ENCODE results near the gene GALNTL6. TPM values are rescaled to one million over a fixed set of nuclear protein-coding genes. Genes with fewer than 3 reads are reported as not detected.

Gene GALNTL6
- total RNA-seq, 1 experiment from 2014 or later, result not detected

DNA sequence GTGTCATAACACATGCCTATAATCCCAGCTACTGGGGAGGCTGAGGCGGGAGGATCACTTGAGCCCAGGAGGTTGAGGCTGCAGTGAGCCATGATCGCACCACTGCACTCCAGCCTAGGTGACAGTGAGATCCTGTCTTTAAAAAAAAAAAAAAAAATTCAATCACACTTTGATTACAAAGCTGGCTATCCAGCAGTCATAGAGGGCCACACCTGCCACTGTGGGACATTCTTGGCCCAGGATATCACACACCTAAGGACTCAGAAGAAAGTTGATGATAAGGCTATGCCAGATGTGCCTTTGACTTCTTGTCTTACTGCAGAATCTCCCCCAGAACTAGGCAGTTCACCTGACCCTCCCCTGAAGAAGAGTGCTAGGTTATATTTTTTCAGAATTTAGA lies 1232.9 kb downstream of the GALNTL6 start (continued):
- TF ChIP-seq, protein P1, sequence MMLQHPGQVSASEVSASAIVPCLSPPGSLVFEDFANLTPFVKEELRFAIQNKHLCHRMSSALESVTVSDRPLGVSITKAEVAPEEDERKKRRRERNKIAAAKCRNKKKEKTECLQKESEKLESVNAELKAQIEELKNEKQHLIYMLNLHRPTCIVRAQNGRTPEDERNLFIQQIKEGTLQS (IDR thresholded peaks at IDR 0.05), result no peak
- no peak for TF ChIP-seq FOSL1 (IDR thresholded peaks at IDR 0.05; ENCODE audit: low read depth)
- no peak for TF ChIP-seq JUND (IDR thresholded peaks at IDR 0.05)
- no peak for TF ChIP-seq ELF1 (IDR thresholded peaks at IDR 0.05; ENCODE audit: borderline replicate concordance, low read depth)
- no peak for TF ChIP-seq CEBPB (IDR thresholded peaks at IDR 0.05; ENCODE audit: low read depth)
- TF ChIP-seq ZBTB33 (IDR thresholded peaks at IDR 0.05; ENCODE audit: extremely low read depth, insufficient replicate concordance, low read length), result no peak
- TF ChIP-seq YY1 (IDR thresholded peaks at IDR 0.05; ENCODE audit: extremely low read depth, insufficient replicate concordance, low read depth, low read length), result no peak
- no peak for TF ChIP-seq SP1 (IDR thresholded peaks at IDR 0.05; ENCODE audit: low read depth)
- no peak for TF ChIP-seq POLR2AphosphoS5 (IDR thresholded peaks at IDR 0.05; ENCODE audit: low read depth, low read length)
- TF ChIP-seq, protein P2, sequence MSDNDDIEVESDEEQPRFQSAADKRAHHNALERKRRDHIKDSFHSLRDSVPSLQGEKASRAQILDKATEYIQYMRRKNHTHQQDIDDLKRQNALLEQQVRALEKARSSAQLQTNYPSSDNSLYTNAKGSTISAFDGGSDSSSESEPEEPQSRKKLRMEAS (IDR thresholded peaks at IDR 0.05), result no peak

DNA sequence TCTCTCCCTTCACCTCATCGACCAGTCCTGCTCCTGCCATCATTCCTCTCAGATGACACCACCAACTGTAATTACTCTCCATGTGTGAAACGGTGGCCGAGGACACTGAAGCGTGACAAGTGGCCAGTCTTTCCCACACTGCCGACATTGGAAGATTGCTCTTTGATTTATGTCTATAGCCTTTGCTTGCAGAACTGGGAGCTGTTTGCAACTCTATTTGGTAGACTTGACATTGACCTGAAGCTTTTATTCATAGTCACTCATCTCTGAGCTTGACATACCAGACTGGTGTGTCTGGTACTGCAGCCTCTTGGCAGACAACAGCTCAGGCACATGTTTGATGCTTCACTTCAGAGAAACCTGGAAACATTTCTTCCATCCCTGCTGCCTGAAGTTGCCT lies 1233.6 kb downstream of the GALNTL6 start:
- Histone ChIP-seq H3K9ac (ENCODE audit: low read length) (no peak overlapping the region), H3K9me2 (ENCODE audit: insufficient read depth) (no peaks in the 10 kb centered on the region), H3K36me3 (ENCODE audit: control insufficient read depth in 1 of 2, insufficient read depth in 2 of 2, low read length in 2 of 2) (no peaks in the 10 kb centered on the region), H3K27ac (ENCODE audit: low read depth, low read length) (no peak overlapping the region), H4K20me1 (ENCODE audit: insufficient read depth) (no peaks in the 10 kb centered on the region), H3K4me3 (replicated peaks in 1 of 2; ENCODE audit: low read depth in 1 of 2, low read length in 2 of 2) (no peak overlapping the region), H2AFZ (ENCODE audit: low read depth, low read length, poor library complexity, severe bottlenecking) (no peak overlapping the region), H3K4me2 (ENCODE audit: low read length) (no peak overlapping the region), H3K27me3 (ENCODE audit: insufficient read depth, low read length) (no peaks in the 10 kb centered on the region), H3K9me3 (ENCODE audit: control insufficient read depth in 1 of 2, insufficient read depth in 1 of 2, low read depth in 1 of 2, low read length in 2 of 2) (no peaks in the 10 kb centered on the region), H3K4me1 (ENCODE audit: control insufficient read depth in 1 of 2, insufficient read depth in 2 of 2, low read length in 2 of 2) (no peaks in the 10 kb centered on the region), H3K79me2 (ENCODE audit: insufficient read depth, low read length) (no peaks in the 10 kb centered on the region)
- no TSS peak for BruUV-seq (replicated peaks)
- intact Hi-C loops (cut with micrococcal nuclease), result no loop called here
- RAD21 ChIA-PET (ENCODE audit: low non-redundant PET in 1 of 2, low total read pairs in 2 of 2, uncharacterized antibody in 2 of 2, unreplicated experiment in 2 of 2), result no interaction called here
- ATAC-seq, result no peak
- CTCF ChIA-PET, result interaction anchor here (2.0 kb wide), 1 partner anchor 34 kb away, joined by 4 read pairs; no protein-coding TSS in a partner anchor
- no peak for DNase-seq (ENCODE audit: low read depth, low spot score)
- TF ChIP-seq FOSL1 (IDR thresholded peaks at IDR 0.05; ENCODE audit: low read depth), result no peak
- no peak for TF ChIP-seq EZH2 (IDR thresholded peaks at IDR 0.05)
- TF ChIP-seq TCF7L2 (IDR thresholded peaks at IDR 0.05; ENCODE audit: borderline replicate concordance, extremely low read depth, insufficient read depth, insufficient read length), result no peak
- TF ChIP-seq, protein P1 (IDR thresholded peaks at IDR 0.05), result no peak
- TF ChIP-seq ZNF274 (IDR thresholded peaks at IDR 0.05; ENCODE audit: low read depth, low read length), result no peak
- no peak for TF ChIP-seq SIN3A (IDR thresholded peaks at IDR 0.05; ENCODE audit: low read depth)
- no peak for TF ChIP-seq POLR2AphosphoS5 (IDR thresholded peaks at IDR 0.05; ENCODE audit: low read depth, low read length)
- no peak for TF ChIP-seq EZH2phosphoT487 (IDR thresholded peaks at IDR 0.05; ENCODE audit: borderline replicate concordance)
- TF ChIP-seq JUND (IDR thresholded peaks at IDR 0.05), result no peak
- TF ChIP-seq POLR2A (IDR thresholded peaks at IDR 0.05; ENCODE audit: borderline replicate concordance, extremely low read depth, insufficient read depth, insufficient read length), result no peak
- TF ChIP-seq ZBTB33 (IDR thresholded peaks at IDR 0.05; ENCODE audit: extremely low read depth, insufficient replicate concordance, low read length), result no peak
- TF ChIP-seq SRF (IDR thresholded peaks at IDR 0.05; ENCODE audit: low read depth), result no peak
- no peak for TF ChIP-seq CTCF (IDR thresholded peaks at IDR 0.05 in 2 of 3, conservative IDR thresholded peaks at IDR 0.05 in 1 of 3; ENCODE audit: borderline replicate concordance in 1 of 3, insufficient read depth in 1 of 3, low read depth in 2 of 3, low read length in 2 of 3)
- POLR2A ChIA-PET, result no interaction called here
